Esophagus muscularis mucosa (tissue), 4 donors: ENCODE results near the gene ANGPTL1. TPM values are rescaled to one million over a fixed set of nuclear protein-coding genes. Genes with fewer than 3 reads are reported as not detected.

ENCODE experiments used
- DNase-seq: peaks from one replicate; pipeline ENCODE4 v3.0.0-alpha.2; 2017; ENCODE audit errors: extremely low spot score
- H3K27ac ChIP-seq, 4 donors: fragments of 200-600 bp; sonication (generic); replicated peaks in 1 of 4; 1 replicate in 3 of 4; 2 replicates in 1 of 4; pipeline ENCODE4 v1.5.1; 2016 to 2019; ENCODE audit warnings: mild to moderate bottlenecking in 1 of 4
- H3K27me3 ChIP-seq, 4 donors: fragments of 200-600 bp; sonication (generic); one replicate each; pipeline versions ENCODE4 v1.5.1 to v1.6.0; 2016 to 2019
- H3K36me3 ChIP-seq, 4 donors: fragments of 200-600 bp; sonication (generic); one replicate each; pipeline ENCODE4 v1.5.1; 2016 to 2019
- H3K4me1 ChIP-seq, 4 donors: fragments of 200-600 bp; sonication (generic); one replicate each; pipeline ENCODE4 v1.5.1; 2016 to 2019
- H3K4me3 ChIP-seq, 4 donors: fragments of 200-600 bp; sonication (generic); 1 replicate in 2 of 4; 2 replicates in 2 of 4; pipeline ENCODE4 v1.5.1; 2016 to 2019; ENCODE audit warnings: mild to moderate bottlenecking in 4 of 4, moderate library complexity in 1 of 4
- H3K9me3 ChIP-seq, 4 donors: fragments of 200-600 bp; sonication (generic); 1 replicate in 3 of 4; 2 replicates in 1 of 4; pipeline ENCODE4 v1.5.1; 2016 to 2019
- CTCF ChIP-seq, 3 experiments: fragments of 200-600 bp in 2 of 3; fragments of 450-650 bp in 1 of 3; sonication (generic) in 2 of 3; IDR thresholded peaks; one replicate each; pipeline ENCODE4 v1.5.1; 2017 to 2019; ENCODE audit warnings: antibody characterized with exemption in 3 of 3, mild to moderate bottlenecking in 2 of 3, moderate library complexity in 1 of 3
- EP300 ChIP-seq: sonication (generic); formaldehyde crosslinking; IDR thresholded peaks from one replicate; pipeline ENCODE4 v1.6.1; 2017; ENCODE audit warnings: antibody characterized with exemption
- POLR2A ChIP-seq: fragments of 450-650 bp; IDR thresholded peaks from one replicate; pipeline ENCODE4 v1.6.1; 2017; ENCODE audit warnings: antibody characterized with exemption, moderate library complexity, mild to moderate bottlenecking, low read depth
- POLR2AphosphoS5 ChIP-seq, 2 donors: sonication (generic); formaldehyde crosslinking; IDR thresholded peaks; one replicate each; pipeline ENCODE4 v1.6.1; 2017; ENCODE audit warnings: antibody characterized with exemption in 2 of 2
- WGBS: methylation state at CpG from one replicate; pipeline ENCODE4 v1.1.5; 2018; 5-methylcytosine and 5-hydroxymethylcytosine counted together
- intact Hi-C: fragments of 100-400 bp; cut with DNase I; formaldehyde crosslinking; loops from one replicate; pipeline ENCODE4 v1.15.1; 2023
- total RNA-seq, 4 donors: library from RNA; depleted of rRNA; stranded (reverse); fragments of >200 nt; gene quantifications; one replicate each; pipeline versions ENCODE4 v1.1.0 to v1.2.1, GENCODE V29; 2016

ANGPTL1 gene
- total RNA-seq, 4 donors from 2014 or later = 149 to 206 (median 172) TPM

- peaks cover 0 to 6% (median under 1%) of the 10 kb centered on the region in 4 donors for H3K4me1 ChIP-seq
- TF ChIP-seq EP300 = no peak
- no peak for TF ChIP-seq POLR2A
- no peak for TF ChIP-seq POLR2AphosphoS5 (IDR thresholded peaks at IDR 0.05)
- no peak for TF ChIP-seq CTCF (IDR thresholded peaks at IDR 0.05)
- intact Hi-C loops = no loop called here
- H3K36me3 ChIP-seq = peaks cover 0 to 10% (median 0%) of the 10 kb centered on the region in 4 donors
- no peak for DNase-seq
- H3K4me3 ChIP-seq = no peak overlapping the region
- H3K27me3 ChIP-seq = no peaks in the 10 kb centered on the region
- H3K9me3 ChIP-seq = no peaks in the 10 kb centered on the region
- WGBS = 97% methylated on average over 2 of the region's 2 CpGs
- no peak overlapping the region for H3K27ac ChIP-seq
Observed at GRCh38 chr1:178912597-178912996, 41.7 kb upstream of the ANGPTL1 start.

DNA sequence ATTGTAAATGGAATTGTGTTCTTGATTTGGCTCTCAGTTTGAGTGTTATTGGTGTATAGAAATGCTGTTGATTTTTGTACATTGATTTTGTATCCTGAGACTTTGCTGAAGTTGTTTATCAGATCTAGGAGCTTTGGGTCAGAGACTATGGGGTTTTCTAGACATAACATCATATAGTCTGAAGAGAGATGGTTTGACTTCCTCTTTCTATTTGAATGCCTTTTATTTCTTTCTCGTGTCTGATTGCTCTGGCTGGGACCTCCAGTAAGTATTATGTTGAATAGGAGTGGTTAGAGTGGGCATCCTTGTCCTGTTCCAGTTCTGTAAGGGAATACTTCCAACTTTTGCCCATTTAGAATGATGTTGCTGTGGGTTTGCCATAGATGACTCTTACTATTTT lies 39.1 kb upstream of the ANGPTL1 start:
- DNase-seq = no peak
- TF ChIP-seq EP300 = no peak
- no peak for TF ChIP-seq CTCF (IDR thresholded peaks at IDR 0.05)
- TF ChIP-seq POLR2A = no peak
- no peak for TF ChIP-seq POLR2AphosphoS5 (IDR thresholded peaks at IDR 0.05)
- 89% methylated on average over 1 of the region's 1 CpG for WGBS

DNA sequence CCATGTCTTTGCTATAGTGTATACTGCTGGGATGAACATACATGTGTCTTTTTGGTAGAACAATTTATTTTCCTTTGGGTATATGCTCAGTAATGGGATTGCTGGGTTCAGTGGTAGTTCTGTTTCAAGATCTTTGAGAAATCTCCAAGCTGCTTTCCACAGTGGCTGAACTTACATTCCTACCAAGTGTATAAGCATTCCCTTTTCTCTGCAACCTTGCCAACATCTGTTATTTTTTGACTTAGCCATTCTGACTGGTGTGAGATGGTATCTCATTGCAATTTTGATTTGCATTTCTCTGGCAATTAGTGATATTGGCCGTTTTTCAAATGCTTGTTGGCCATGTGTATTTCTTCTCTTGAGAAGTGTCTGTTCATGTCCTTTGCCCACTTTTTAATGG lies 37.5 kb upstream of the ANGPTL1 start:
- no peak for DNase-seq
- Histone ChIP-seq H3K4me1 (peaks cover 0 to 6% (median 0%) of the 10 kb centered on the region in 4 donors), H3K36me3 (peaks cover 0 to 17% (median 2%) of the 10 kb centered on the region in 4 donors), H3K9me3 (no peaks in the 10 kb centered on the region), H3K4me3 (no peak overlapping the region), H3K27ac (no peak overlapping the region), H3K27me3 (no peaks in the 10 kb centered on the region)
- intact Hi-C loops = no loop called here
- WGBS = 82% methylated on average over 1 of the region's 1 CpG
- no peak for TF ChIP-seq POLR2AphosphoS5 (IDR thresholded peaks at IDR 0.05)
- TF ChIP-seq EP300 = no peak
- TF ChIP-seq POLR2A = no peak
- no peak for TF ChIP-seq CTCF (IDR thresholded peaks at IDR 0.05)

More for the DNA sequence above, 39.1 kb upstream of the ANGPTL1 start:
- no peak overlapping the region for H3K27ac ChIP-seq
- peaks cover 0 to 6% (median 0%) of the 10 kb centered on the region in 4 donors for H3K4me1 ChIP-seq
- no peaks in the 10 kb centered on the region for H3K9me3 ChIP-seq
- peaks cover 0 to 14% (median 0%) of the 10 kb centered on the region in 4 donors for H3K36me3 ChIP-seq
- intact Hi-C loops = no loop called here
- no peaks in the 10 kb centered on the region for H3K27me3 ChIP-seq
- no peak overlapping the region for H3K4me3 ChIP-seq

DNA sequence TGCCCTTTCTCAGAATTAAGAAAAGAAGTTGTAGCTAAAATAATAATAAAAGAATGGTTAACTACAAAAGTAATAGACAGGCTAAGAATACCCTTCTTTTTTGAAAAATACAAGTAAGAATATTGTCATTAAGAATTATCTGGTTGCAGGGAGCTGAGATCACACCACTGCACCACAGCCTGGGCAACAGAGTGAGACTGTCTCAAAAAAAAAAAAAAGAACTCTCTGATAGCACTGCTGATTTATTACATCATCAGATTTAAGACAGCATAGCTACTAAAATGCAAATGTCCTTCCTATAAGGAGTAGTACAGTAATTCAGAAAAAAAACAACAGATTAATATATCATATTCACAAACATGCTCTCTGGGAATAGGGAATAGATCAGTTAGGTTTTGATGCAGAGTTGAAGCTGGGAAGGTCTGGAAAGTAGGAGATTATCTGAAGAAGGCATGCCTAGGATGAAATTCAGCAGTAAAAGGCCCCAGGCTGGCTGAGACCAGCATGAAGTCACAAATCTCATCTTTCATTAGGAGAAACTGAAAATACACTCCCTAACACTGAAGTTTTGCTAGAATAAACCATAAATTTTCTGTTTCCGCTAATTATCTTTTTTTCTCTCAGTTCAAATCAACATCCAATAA lies 30.7 kb upstream of the ANGPTL1 start:
- no peaks in the 10 kb centered on the region for H3K27me3 ChIP-seq
- H3K4me1 ChIP-seq = no peaks in the 10 kb centered on the region
- H3K36me3 ChIP-seq = peaks cover 0 to 15% (median 5%) of the 10 kb centered on the region in 4 donors
- H3K27ac ChIP-seq = no peak overlapping the region
- no peak overlapping the region for H3K4me3 ChIP-seq
- WGBS = 96% methylated on average over 1 of the region's 1 CpG
- intact Hi-C loops = no loop called here
- DNase-seq = no peak
- TF ChIP-seq CTCF (IDR thresholded peaks at IDR 0.05) = no peak
- H3K9me3 ChIP-seq = no peaks in the 10 kb centered on the region

DNA sequence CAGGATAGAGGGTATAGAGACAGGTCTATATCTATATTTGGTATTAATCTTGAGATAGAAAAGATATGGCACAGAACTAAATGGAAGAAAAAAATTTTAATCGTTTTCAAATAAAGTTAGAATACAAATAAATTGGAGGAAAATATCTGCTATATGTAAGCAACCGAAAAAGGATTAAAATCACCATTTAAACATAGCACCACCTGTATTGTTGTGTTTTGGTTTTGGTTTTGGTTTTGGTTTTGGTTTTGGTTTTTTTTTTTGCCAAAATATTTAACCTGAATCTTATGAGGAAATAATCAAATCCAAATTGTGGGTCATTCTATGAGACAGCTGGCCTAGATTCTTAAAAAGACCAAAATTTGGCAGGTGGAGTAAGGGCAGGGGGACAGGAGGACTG lies 28.5 kb upstream of the ANGPTL1 start:
- intact Hi-C loops = no loop called here
- Histone ChIP-seq H3K4me3 (no peak overlapping the region), H3K36me3 (peaks cover 0 to 15% (median 5%) of the 10 kb centered on the region in 4 donors), H3K9me3 (no peaks in the 10 kb centered on the region), H3K4me1 (no peaks in the 10 kb centered on the region), H3K27ac (no peak overlapping the region), H3K27me3 (no peaks in the 10 kb centered on the region)
- no peak for TF ChIP-seq CTCF (IDR thresholded peaks at IDR 0.05)
- TF ChIP-seq POLR2A = no peak
- no peak for TF ChIP-seq EP300
- TF ChIP-seq POLR2AphosphoS5 (IDR thresholded peaks at IDR 0.05) = no peak
- DNase-seq = no peak
- WGBS = 91% methylated on average over 2 of the region's 2 CpGs
